ENCODE data around the gene FAM131A.

FAM131A gene

DNA sequence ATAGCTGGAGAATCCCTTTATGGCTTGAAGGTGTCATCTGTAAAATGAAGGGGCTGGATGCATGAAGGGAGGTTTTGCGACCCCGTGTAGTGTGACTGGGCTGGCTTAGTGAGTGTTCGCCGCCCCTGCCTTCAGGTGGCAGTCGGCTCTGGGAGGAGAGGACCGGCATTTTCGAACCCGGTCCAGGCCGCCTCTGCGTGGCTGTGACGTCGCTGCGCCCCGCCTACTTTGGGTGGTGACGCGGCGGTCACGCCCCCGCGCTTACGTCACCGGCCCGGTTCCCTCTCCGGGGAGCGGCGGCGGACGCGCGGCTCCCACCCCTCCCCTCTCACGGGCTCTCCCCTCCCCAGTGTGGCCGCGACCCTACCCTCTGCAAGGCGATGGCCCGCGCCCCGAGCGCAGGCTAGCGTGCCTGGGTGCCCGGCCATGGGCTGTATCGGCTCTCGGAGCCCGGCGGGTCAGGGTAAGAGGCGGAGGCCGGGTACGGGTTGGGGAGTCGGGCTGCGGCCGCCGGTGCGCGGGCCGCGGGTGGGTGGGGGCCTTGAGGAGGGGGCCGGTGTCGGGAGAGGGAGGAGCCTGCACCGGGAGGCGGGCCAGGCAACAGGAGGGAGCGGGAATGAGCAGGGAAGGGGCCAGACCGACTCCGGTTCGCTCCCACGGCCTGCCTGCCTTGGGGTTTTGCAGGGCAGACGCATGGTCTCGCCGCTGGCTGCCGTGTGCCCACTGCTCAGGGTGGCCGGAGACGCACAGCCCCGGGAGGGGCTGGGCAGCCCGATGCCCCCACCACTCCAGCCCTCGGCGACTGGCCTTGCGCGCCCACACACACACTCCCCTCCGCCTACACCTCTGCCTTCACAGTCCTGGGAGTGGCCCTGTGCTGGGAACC lies 1.5 kb upstream of the FAM131A start (continued):
- TF ChIP-seq, protein P1, sequence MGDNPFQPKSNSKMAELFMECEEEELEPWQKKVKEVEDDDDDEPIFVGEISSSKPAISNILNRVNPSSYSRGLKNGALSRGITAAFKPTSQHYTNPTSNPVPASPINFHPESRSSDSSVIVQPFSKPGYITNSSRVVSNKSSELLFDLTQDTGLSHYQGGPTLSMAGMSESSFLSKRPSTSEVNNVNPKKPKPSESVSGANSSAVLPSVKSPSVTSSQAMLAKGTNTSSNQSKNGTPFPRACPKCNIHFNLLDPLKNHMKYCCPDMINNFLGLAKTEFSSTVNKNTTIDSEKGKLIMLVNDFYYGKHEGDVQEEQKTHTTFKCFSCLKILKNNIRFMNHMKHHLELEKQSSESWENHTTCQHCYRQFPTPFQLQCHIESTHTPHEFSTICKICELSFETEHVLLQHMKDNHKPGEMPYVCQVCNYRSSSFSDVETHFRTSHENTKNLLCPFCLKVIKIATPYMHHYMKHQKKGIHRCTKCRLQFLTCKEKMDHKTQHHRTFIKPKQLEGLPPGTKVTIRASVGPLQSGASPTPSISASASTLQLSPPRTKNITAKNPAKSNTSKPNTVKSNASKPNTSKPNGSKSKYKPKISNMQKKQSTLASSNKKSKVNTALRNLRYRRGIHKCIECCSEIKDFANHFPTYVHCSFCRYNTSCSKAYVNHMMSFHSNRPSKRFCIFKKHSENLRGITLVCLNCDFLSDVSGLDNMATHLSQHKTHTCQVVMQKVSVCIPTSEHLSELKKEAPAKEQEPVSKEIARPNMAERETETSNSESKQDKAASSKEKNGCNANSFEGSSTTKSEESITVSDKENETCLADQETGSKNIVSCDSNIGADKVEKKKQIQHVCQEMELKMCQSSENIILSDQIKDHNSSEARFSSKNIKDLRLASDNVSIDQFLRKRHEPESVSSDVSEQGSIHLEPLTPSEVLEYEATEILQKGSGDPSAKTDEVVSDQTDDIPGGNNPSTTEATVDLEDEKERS (tag by site-specific recombination; IDR thresholded peaks at IDR 0.05), result no peak
- no peak for TF ChIP-seq ZNF24 (tag by site-specific recombination; IDR thresholded peaks at IDR 0.05)
- TF ChIP-seq ZNF274 (IDR thresholded peaks at IDR 0.05; ENCODE audit: low read length), result no peak
- TF ChIP-seq ZNF274 (tag by site-specific recombination; IDR thresholded peaks at IDR 0.05; ENCODE audit: borderline replicate concordance), result no peak
- TF ChIP-seq ZNF521 (tag by site-specific recombination; IDR thresholded peaks at IDR 0.05), result no peak
- TF ChIP-seq ZNF2 (tag by site-specific recombination; IDR thresholded peaks at IDR 0.05), result peak; percentile 9; the same call in 1 of the 2 replicates
- TF ChIP-seq, protein P2, sequence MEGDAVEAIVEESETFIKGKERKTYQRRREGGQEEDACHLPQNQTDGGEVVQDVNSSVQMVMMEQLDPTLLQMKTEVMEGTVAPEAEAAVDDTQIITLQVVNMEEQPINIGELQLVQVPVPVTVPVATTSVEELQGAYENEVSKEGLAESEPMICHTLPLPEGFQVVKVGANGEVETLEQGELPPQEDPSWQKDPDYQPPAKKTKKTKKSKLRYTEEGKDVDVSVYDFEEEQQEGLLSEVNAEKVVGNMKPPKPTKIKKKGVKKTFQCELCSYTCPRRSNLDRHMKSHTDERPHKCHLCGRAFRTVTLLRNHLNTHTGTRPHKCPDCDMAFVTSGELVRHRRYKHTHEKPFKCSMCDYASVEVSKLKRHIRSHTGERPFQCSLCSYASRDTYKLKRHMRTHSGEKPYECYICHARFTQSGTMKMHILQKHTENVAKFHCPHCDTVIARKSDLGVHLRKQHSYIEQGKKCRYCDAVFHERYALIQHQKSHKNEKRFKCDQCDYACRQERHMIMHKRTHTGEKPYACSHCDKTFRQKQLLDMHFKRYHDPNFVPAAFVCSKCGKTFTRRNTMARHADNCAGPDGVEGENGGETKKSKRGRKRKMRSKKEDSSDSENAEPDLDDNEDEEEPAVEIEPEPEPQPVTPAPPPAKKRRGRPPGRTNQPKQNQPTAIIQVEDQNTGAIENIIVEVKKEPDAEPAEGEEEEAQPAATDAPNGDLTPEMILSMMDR (tag by site-specific recombination; IDR thresholded peaks at IDR 0.05), result no peak
- TF ChIP-seq, protein P3, sequence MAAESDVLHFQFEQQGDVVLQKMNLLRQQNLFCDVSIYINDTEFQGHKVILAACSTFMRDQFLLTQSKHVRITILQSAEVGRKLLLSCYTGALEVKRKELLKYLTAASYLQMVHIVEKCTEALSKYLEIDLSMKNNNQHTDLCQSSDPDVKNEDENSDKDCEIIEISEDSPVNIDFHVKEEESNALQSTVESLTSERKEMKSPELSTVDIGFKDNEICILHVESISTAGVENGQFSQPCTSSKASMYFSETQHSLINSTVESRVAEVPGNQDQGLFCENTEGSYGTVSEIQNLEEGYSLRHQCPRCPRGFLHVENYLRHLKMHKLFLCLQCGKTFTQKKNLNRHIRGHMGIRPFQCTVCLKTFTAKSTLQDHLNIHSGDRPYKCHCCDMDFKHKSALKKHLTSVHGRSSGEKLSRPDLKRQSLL (tag by site-specific recombination; IDR thresholded peaks at IDR 0.05), result no peak
- TF ChIP-seq ZNF555 (tag by site-specific recombination; conservative IDR thresholded peaks at IDR 0.05), result no peak
- TF ChIP-seq ZNF202 (tag by site-specific recombination; IDR thresholded peaks at IDR 0.05; ENCODE audit: borderline replicate concordance), result no peak
- no peak; the same call in 1 of the 2 replicates for TF ChIP-seq OSR2 (tag by site-specific recombination; IDR thresholded peaks at IDR 0.05)
- no peak for TF ChIP-seq ZNF394 (tag by site-specific recombination; IDR thresholded peaks at IDR 0.05; ENCODE audit: borderline replicate concordance)
- TF ChIP-seq, protein P4, sequence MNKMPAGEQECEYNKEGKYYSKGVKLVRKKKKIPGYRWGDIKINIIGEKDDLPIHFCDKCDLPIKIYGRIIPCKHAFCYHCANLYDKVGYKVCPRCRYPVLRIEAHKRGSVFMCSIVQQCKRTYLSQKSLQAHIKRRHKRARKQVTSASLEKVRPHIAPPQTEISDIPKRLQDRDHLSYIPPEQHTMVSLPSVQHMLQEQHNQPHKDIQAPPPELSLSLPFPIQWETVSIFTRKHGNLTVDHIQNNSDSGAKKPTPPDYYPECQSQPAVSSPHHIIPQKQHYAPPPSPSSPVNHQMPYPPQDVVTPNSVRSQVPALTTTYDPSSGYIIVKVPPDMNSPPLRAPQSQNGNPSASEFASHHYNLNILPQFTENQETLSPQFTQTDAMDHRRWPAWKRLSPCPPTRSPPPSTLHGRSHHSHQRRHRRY (tag by site-specific recombination; IDR thresholded peaks at IDR 0.05), result no peak
- TF ChIP-seq ZNF174 (tag by site-specific recombination; IDR thresholded peaks at IDR 0.05), result no peak
- TF ChIP-seq ZNF558 (tag by site-specific recombination; IDR thresholded peaks at IDR 0.05), result no peak
- no peak for TF ChIP-seq ZBTB1 (tag by site-specific recombination; IDR thresholded peaks at IDR 0.05)
- TF ChIP-seq, protein P5, sequence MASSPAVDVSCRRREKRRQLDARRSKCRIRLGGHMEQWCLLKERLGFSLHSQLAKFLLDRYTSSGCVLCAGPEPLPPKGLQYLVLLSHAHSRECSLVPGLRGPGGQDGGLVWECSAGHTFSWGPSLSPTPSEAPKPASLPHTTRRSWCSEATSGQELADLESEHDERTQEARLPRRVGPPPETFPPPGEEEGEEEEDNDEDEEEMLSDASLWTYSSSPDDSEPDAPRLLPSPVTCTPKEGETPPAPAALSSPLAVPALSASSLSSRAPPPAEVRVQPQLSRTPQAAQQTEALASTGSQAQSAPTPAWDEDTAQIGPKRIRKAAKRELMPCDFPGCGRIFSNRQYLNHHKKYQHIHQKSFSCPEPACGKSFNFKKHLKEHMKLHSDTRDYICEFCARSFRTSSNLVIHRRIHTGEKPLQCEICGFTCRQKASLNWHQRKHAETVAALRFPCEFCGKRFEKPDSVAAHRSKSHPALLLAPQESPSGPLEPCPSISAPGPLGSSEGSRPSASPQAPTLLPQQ (tag by site-specific recombination; IDR thresholded peaks at IDR 0.05), result no peak
- TF ChIP-seq MZF1 (tag by site-specific recombination; IDR thresholded peaks at IDR 0.05; ENCODE audit: borderline replicate concordance), result no peak
- peak; percentile 98 for TF ChIP-seq KLF10 (tag by site-specific recombination; IDR thresholded peaks at IDR 0.05)
- TF ChIP-seq, protein P6, sequence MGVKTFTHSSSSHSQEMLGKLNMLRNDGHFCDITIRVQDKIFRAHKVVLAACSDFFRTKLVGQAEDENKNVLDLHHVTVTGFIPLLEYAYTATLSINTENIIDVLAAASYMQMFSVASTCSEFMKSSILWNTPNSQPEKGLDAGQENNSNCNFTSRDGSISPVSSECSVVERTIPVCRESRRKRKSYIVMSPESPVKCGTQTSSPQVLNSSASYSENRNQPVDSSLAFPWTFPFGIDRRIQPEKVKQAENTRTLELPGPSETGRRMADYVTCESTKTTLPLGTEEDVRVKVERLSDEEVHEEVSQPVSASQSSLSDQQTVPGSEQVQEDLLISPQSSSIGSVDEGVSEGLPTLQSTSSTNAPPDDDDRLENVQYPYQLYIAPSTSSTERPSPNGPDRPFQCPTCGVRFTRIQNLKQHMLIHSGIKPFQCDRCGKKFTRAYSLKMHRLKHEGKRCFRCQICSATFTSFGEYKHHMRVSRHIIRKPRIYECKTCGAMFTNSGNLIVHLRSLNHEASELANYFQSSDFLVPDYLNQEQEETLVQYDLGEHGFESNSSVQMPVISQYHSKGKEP (tag by site-specific recombination; IDR thresholded peaks at IDR 0.05), result no peak
- TF ChIP-seq ZNF335 (tag by site-specific recombination; conservative IDR thresholded peaks at IDR 0.05), result peak; percentile 47
- peak; percentile 59 for TF ChIP-seq KLF1 (tag by site-specific recombination; IDR thresholded peaks at IDR 0.05)
- TF ChIP-seq ZNF560 (tag by site-specific recombination; IDR thresholded peaks at IDR 0.05; ENCODE audit: borderline replicate concordance), result no peak
- TF ChIP-seq EGR2 (tag by site-specific recombination; IDR thresholded peaks at IDR 0.05; ENCODE audit: low read depth), result peak; percentile 77
- TF ChIP-seq ZNF610 (tag by site-specific recombination; IDR thresholded peaks at IDR 0.05; ENCODE audit: borderline replicate concordance), result peak; percentile 79; the same call in 1 of the 2 replicates
- TF ChIP-seq SETDB1 (IDR thresholded peaks at IDR 0.05; ENCODE audit: insufficient read length, low read length), result no peak
- TF ChIP-seq REPIN1 (tag by site-specific recombination; IDR thresholded peaks at IDR 0.05; ENCODE audit: low read depth), result no peak
- 0 out of 2 replicates have a peak, but pooled peaks have one; percentile 40 for TF ChIP-seq HOXC10 (CRISPR knock-in tag; IDR thresholded peaks at IDR 0.05)
- TF ChIP-seq ZNF658 (tag by site-specific recombination; IDR thresholded peaks at IDR 0.05), result no peak
- no peak for TF ChIP-seq OVOL3 (tag by site-specific recombination; IDR thresholded peaks at IDR 0.05)
